CD14-positive monocyte (primary cell): ENCODE measurements around the gene NCKAP1. TPM values are rescaled to one million over a fixed set of nuclear protein-coding genes. Genes with fewer than 3 reads are reported as not detected.
"Not testable (repeated sequence)": the region's sequence is repeated elsewhere in the genome, so short reads cannot be mapped to it uniquely, and the experiment has no call there.

ENCODE experiments used
- DNase-seq, 3 donors: peaks; one replicate each; pipeline ENCODE4 v3.0.0-alpha.2; 2011 to 2022
- H2AFZ ChIP-seq: 2 replicates; pipeline ENCODE4 v1.6.0; 2012; ENCODE audit warnings: mild to moderate bottlenecking, low read depth, low read length, inconsistent platforms; ENCODE audit not compliant: insufficient read depth, poor library complexity, severe bottlenecking
- H3K27ac ChIP-seq, 2 donors: 1 replicate in 1 of 2; 2 replicates in 1 of 2; pipeline ENCODE4 v1.5.1; 2012 to 2013; ENCODE audit warnings: low read length in 2 of 2, control low read depth in 1 of 2, inconsistent platforms in 1 of 2, low read depth in 1 of 2, mild to moderate bottlenecking in 1 of 2
- H3K27me3 ChIP-seq, 2 donors: one replicate each; pipeline versions ENCODE4 v1.6.0 to v1.6.1; 2011 to 2013; ENCODE audit warnings: low read length in 2 of 2; ENCODE audit not compliant: control insufficient read depth in 2 of 2, insufficient read depth in 2 of 2
- H3K36me3 ChIP-seq, 2 donors: replicated peaks in 1 of 2; 1 replicate in 1 of 2; 2 replicates in 1 of 2; pipeline versions ENCODE4 v1.5.1 to v1.6.1; 2012 to 2013; ENCODE audit warnings: low read length in 2 of 2, control low read depth in 1 of 2, inconsistent platforms in 1 of 2, mild to moderate bottlenecking in 1 of 2; ENCODE audit not compliant: insufficient read depth in 2 of 2, control insufficient read depth in 1 of 2
- H3K4me1 ChIP-seq, 2 donors: 1 replicate in 1 of 2; 2 replicates in 1 of 2; pipeline versions ENCODE4 v1.5.1 to v1.6.1; 2012 to 2013; ENCODE audit warnings: low read length in 2 of 2, control low read depth in 1 of 2, inconsistent platforms in 1 of 2, mild to moderate bottlenecking in 1 of 2, moderate library complexity in 1 of 2; ENCODE audit not compliant: insufficient read depth in 2 of 2, control insufficient read depth in 1 of 2
- H3K4me2 ChIP-seq: replicated peaks from 2 replicates; pipeline ENCODE3; 2012; ENCODE audit warnings: low read length, moderate library complexity, mild to moderate bottlenecking; ENCODE audit not compliant: poor library complexity, severe bottlenecking; ENCODE audit errors: extremely low read depth
- H3K4me3 ChIP-seq, 3 experiments: fragments of 200-600 bp in 1 of 3; sonication (generic) in 1 of 3; replicated peaks in 1 of 3; 1 replicate in 2 of 3; 2 replicates in 1 of 3; pipeline ENCODE4 v1.5.1; 2011 to 2013; ENCODE audit warnings: low read length in 3 of 3, mild to moderate bottlenecking in 3 of 3, control low read depth in 2 of 3, low read depth in 2 of 3, inconsistent platforms in 1 of 3, moderate library complexity in 1 of 3
- H3K79me2 ChIP-seq: 2 replicates; pipeline ENCODE4 v1.6.0; 2012; ENCODE audit warnings: mild to moderate bottlenecking, control low read depth, inconsistent platforms, low read length, moderate library complexity; ENCODE audit not compliant: insufficient read depth
- H3K9ac ChIP-seq: 2 replicates; pipeline ENCODE4 v1.6.0; 2017; ENCODE audit warnings: low read length, mild to moderate bottlenecking; ENCODE audit not compliant: insufficient read depth, poor library complexity, severe bottlenecking
- H3K9me3 ChIP-seq, 2 donors: replicated peaks in 1 of 2; 1 replicate in 1 of 2; 2 replicates in 1 of 2; pipeline versions ENCODE4 v1.5.1 to v1.6.1; 2012 to 2013; ENCODE audit warnings: low read length in 2 of 2, control low read depth in 1 of 2; ENCODE audit not compliant: control insufficient read depth in 1 of 2, insufficient read depth in 1 of 2
- H4K20me1 ChIP-seq: 2 replicates; pipeline ENCODE4 v1.6.0; 2012; ENCODE audit warnings: mild to moderate bottlenecking, low read length, control low read depth, moderate library complexity; ENCODE audit not compliant: insufficient read depth
- H3K27ac Mint-ChIP-seq, 7 donors: one replicate each; pipeline ENCODE4 v1.8.0; 2020; ENCODE audit warnings: mild to moderate bottlenecking in 7 of 7, mixed read lengths in 7 of 7, moderate library complexity in 6 of 7, inconsistent platforms in 2 of 7
- H3K27me3 Mint-ChIP-seq, 3 donors: one replicate each; pipeline ENCODE4 v1.8.0; 2021 to 2022; ENCODE audit warnings: low read depth in 3 of 3, mild to moderate bottlenecking in 3 of 3, mixed read lengths in 3 of 3, moderate library complexity in 3 of 3, inconsistent platforms in 1 of 3
- H3K36me3 Mint-ChIP-seq, 2 donors: one replicate each; pipeline ENCODE4 v1.8.0; 2020; ENCODE audit warnings: mixed read lengths in 2 of 2, inconsistent platforms in 1 of 2, mild to moderate bottlenecking in 1 of 2
- H3K4me1 Mint-ChIP-seq: one replicate; pipeline ENCODE4 v1.8.0; 2020; ENCODE audit warnings: mild to moderate bottlenecking, mixed read lengths
- H3K4me3 Mint-ChIP-seq, 2 donors: one replicate each; pipeline ENCODE4 v1.8.0; 2020; ENCODE audit warnings: mild to moderate bottlenecking in 2 of 2, mixed read lengths in 2 of 2, moderate library complexity in 1 of 2
- H3K9me3 Mint-ChIP-seq, 7 donors: one replicate each; pipeline ENCODE4 v1.8.0; 2020 to 2022; ENCODE audit warnings: mixed read lengths in 7 of 7, mild to moderate bottlenecking in 6 of 7, moderate library complexity in 6 of 7, inconsistent platforms in 2 of 7
- WGBS: methylation state at CpG from one replicate; pipeline ENCODE4 v1.1.5; 2013; ENCODE audit warnings: missing lambda C conversion rate; ENCODE audit not compliant: insufficient coverage; 5-methylcytosine and 5-hydroxymethylcytosine counted together
- intact Hi-C, 2 donors: fragments of 100-400 bp; cut with micrococcal nuclease; formaldehyde crosslinking; loops; one replicate each; pipeline versions ENCODE4 v1.15.0 to v1.15.1; 2023
- polyA plus RNA-seq, 3 donors: library from polyadenylated mRNA; depleted of rRNA in 1 of 3; unstranded in 2 of 3; stranded (reverse) in 1 of 3; fragments of 300-500 nt in 2 of 3; fragments of >200 nt in 1 of 3; fragmentation: Illumina TruSeq in 2 of 3; gene quantifications; 1 replicate in 2 of 3; 2 replicates in 1 of 3; pipeline ENCODE4 v1.2.3, GENCODE V29; 2012 to 2021
- TF ChIP-seq, protein P1 (sequence below): fragments of 200-600 bp; IDR thresholded peaks from one replicate; pipeline ENCODE4 v1.8.0; 2022; ENCODE audit warnings: antibody characterized with exemption, mild to moderate bottlenecking

Gene NCKAP1
- polyA plus RNA-seq, 3 donors, result 0.01 TPM; not detected in 2

DNA sequence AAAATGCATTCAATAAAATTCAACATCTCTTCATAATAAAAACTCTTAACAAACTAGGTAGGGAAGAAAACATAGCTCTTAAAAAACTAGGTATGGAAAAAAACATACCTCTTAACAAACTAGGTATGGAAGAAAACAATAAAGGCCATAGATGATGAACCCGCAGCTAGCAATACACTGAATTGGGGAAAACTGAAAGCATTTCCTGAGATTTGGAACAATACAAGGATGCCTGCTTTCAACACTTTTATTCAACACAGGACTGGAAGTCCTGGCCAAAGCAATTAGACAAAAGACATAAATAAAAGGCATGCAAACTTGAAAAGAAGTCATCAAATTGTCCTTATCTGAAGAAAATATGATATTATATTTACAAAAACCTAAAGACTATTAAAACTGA, 67.8 kb downstream of the NCKAP1 start:
- DNase-seq, result no peak
- no peak overlapping the region for H2AFZ ChIP-seq
- Mint-ChIP-seq H3K27ac (no peak overlapping the region), H3K9me3 (peaks cover 0 to 5% (median 0%) of the 10 kb centered on the region in 7 donors), H3K4me1 (no peaks in the 10 kb centered on the region), H3K27me3 (peaks cover 4 to 9% (median 4%) of the 10 kb centered on the region in 3 donors), H3K36me3 (no peaks in the 10 kb centered on the region), H3K4me3 (no peak overlapping the region)
- no peak overlapping the region for H3K9ac ChIP-seq
- WGBS, result no CpG with 5 or more reads among the region's 1 CpG
- H3K27me3 ChIP-seq, result no peaks in the 10 kb centered on the region
- no peaks in the 10 kb centered on the region for H3K9me3 ChIP-seq
- no peak overlapping the region for H3K4me3 ChIP-seq
- H3K4me2 ChIP-seq, result no peak overlapping the region
- no peaks in the 10 kb centered on the region for H3K79me2 ChIP-seq
- H3K4me1 ChIP-seq, result no peaks in the 10 kb centered on the region
- no peaks in the 10 kb centered on the region for H4K20me1 ChIP-seq
- no peak overlapping the region for H3K27ac ChIP-seq
- intact Hi-C loops, result no loop called here
- TF ChIP-seq, protein P1, sequence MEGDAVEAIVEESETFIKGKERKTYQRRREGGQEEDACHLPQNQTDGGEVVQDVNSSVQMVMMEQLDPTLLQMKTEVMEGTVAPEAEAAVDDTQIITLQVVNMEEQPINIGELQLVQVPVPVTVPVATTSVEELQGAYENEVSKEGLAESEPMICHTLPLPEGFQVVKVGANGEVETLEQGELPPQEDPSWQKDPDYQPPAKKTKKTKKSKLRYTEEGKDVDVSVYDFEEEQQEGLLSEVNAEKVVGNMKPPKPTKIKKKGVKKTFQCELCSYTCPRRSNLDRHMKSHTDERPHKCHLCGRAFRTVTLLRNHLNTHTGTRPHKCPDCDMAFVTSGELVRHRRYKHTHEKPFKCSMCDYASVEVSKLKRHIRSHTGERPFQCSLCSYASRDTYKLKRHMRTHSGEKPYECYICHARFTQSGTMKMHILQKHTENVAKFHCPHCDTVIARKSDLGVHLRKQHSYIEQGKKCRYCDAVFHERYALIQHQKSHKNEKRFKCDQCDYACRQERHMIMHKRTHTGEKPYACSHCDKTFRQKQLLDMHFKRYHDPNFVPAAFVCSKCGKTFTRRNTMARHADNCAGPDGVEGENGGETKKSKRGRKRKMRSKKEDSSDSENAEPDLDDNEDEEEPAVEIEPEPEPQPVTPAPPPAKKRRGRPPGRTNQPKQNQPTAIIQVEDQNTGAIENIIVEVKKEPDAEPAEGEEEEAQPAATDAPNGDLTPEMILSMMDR, result no peak
- H3K36me3 ChIP-seq, result no peaks in the 10 kb centered on the region

GRCh38 chr2:182968493-182968892, 69.8 kb downstream of the NCKAP1 start:
- TF ChIP-seq, protein P1, result no peak

DNA sequence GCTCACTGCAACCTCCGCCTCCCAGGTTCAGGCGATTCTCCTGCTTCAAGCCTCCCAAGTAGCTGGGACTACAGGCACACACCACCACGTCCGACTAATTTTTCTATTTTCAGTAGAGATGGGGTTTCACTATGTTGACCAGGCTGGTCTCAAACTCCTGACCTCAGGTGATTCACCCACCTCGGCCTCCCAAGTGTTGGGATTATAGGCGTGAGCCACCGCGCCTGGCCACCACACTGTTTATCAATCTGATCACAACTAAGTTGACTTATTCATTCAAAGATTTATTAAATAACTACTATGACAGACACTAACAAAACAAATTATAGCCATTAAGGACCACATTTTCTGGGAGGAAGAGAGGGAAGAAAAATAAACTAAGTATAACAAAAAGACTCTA, 71.9 kb downstream of the NCKAP1 start:
- H3K4me1 Mint-ChIP-seq, H3K27me3 ChIP-seq, H3K4me3 ChIP-seq, H3K27ac ChIP-seq, H4K20me1 ChIP-seq, H3K9ac ChIP-seq, intact Hi-C loops, H3K36me3 Mint-ChIP-seq, H3K4me1 ChIP-seq, H3K9me3 Mint-ChIP-seq, H3K27me3 Mint-ChIP-seq, H3K4me3 Mint-ChIP-seq, H3K27ac Mint-ChIP-seq, H3K79me2 ChIP-seq, H3K4me2 ChIP-seq, H3K9me3 ChIP-seq, H3K36me3 ChIP-seq, H2AFZ ChIP-seq, DNase-seq: not testable (repeated sequence)
- no CpG with 5 or more reads among the region's 8 CpGs for WGBS

More at GRCh38 chr2:182968493-182968892, 69.8 kb downstream of the NCKAP1 start:
- no peak overlapping the region for H3K9ac ChIP-seq
- no peak overlapping the region for H3K4me2 ChIP-seq
- intact Hi-C loops, result no loop called here
- no peaks in the 10 kb centered on the region for H4K20me1 ChIP-seq
- H3K36me3 Mint-ChIP-seq, result no peaks in the 10 kb centered on the region
- no peaks in the 10 kb centered on the region for H3K9me3 ChIP-seq
- H3K27me3 ChIP-seq, result no peaks in the 10 kb centered on the region
- no peak overlapping the region for H3K27ac Mint-ChIP-seq
- H3K27me3 Mint-ChIP-seq, result peaks cover 2 to 4% (median 4%) of the 10 kb centered on the region in 3 donors
- H3K36me3 ChIP-seq, result no peaks in the 10 kb centered on the region
- DNase-seq, result no peak
- H3K4me1 Mint-ChIP-seq, result no peaks in the 10 kb centered on the region
- H3K27ac ChIP-seq, result no peak overlapping the region
- peaks cover 0 to 5% (median 0%) of the 10 kb centered on the region in 7 donors for H3K9me3 Mint-ChIP-seq
- no peaks in the 10 kb centered on the region for H3K4me1 ChIP-seq
- H3K79me2 ChIP-seq, result no peaks in the 10 kb centered on the region
- H3K4me3 ChIP-seq, result no peak overlapping the region
- H2AFZ ChIP-seq, result no peak overlapping the region
- no peak overlapping the region for H3K4me3 Mint-ChIP-seq
